ENCODE data around the gene TMEM131. TPM values are rescaled to one million over a fixed set of nuclear protein-coding genes. Genes with fewer than 3 reads are reported as not detected.
A peak's percentile ranks its signal among the peaks of the same experiment; 100 is the strongest.

Gene TMEM131
- total RNA-seq, 3 donors from 2014 or later: 58.3 to 110 (median 67.7) TPM

GRCh38 chr2:98016908-98017670 is 21.3 kb upstream of the TMEM131 start:
- ATAC-seq: peak; percentile 72
- H3K4me3 ChIP-seq: no peak overlapping the region
- intact Hi-C loops (cut with DNase I, micrococcal nuclease): no loop called here
- H3K4me1 ChIP-seq (ENCODE audit: low read depth): peaks cover 34% of the 10 kb centered on the region
- TF ChIP-seq CTCF (IDR thresholded peaks at IDR 0.05): no peak
- no peaks in the 10 kb centered on the region for H3K9me3 ChIP-seq
- H3K36me3 ChIP-seq (ENCODE audit: low read depth): no peaks in the 10 kb centered on the region
- DNase-seq: peak in 2 of 3 donors; percentile 55 to 79

GRCh38 chr2:98015671-98016070 is 19.9 kb upstream of the TMEM131 start:
- TF ChIP-seq CTCF (IDR thresholded peaks at IDR 0.05): no peak
- DNase-seq: no peak
- Histone ChIP-seq H3K9me3 (no peaks in the 10 kb centered on the region), H3K4me1 (ENCODE audit: low read depth) (peaks cover 20% of the 10 kb centered on the region), H3K4me3 (no peak overlapping the region), H3K36me3 (ENCODE audit: low read depth) (no peaks in the 10 kb centered on the region)
- no peak for ATAC-seq
- intact Hi-C loops (cut with DNase I, micrococcal nuclease): no loop called here

GRCh38 chr2:98014379-98014778 is 18.6 kb upstream of the TMEM131 start:
- DNase-seq: no peak
- H3K36me3 ChIP-seq (ENCODE audit: low read depth): no peaks in the 10 kb centered on the region
- H3K4me3 ChIP-seq: no peak overlapping the region
- no peak for ATAC-seq
- intact Hi-C loops (cut with DNase I, micrococcal nuclease): no loop called here
- no peaks in the 10 kb centered on the region for H3K9me3 ChIP-seq
- peaks cover 14% of the 10 kb centered on the region for H3K4me1 ChIP-seq (ENCODE audit: low read depth)
- TF ChIP-seq CTCF (IDR thresholded peaks at IDR 0.05): no peak

GRCh38 chr2:98013407-98014042 is 17.8 kb upstream of the TMEM131 start:
- Histone ChIP-seq H3K9me3 (no peaks in the 10 kb centered on the region), H3K4me3 (no peak overlapping the region), H3K4me1 (ENCODE audit: low read depth) (peaks cover 14% of the 10 kb centered on the region), H3K36me3 (ENCODE audit: low read depth) (no peaks in the 10 kb centered on the region)
- ATAC-seq (no peak), DNase-seq (no peak)
- intact Hi-C loops (cut with DNase I, micrococcal nuclease): no loop called here
- no peak for TF ChIP-seq CTCF (IDR thresholded peaks at IDR 0.05)

GRCh38 chr2:98012561-98012991 is 16.8 kb upstream of the TMEM131 start:
- peak; percentile 2 for ATAC-seq
- intact Hi-C loops (cut with DNase I, micrococcal nuclease): no loop called here

More at GRCh38 chr2:98012561-98012991, 16.8 kb upstream of the TMEM131 start:
- DNase-seq: no peak
- no peaks in the 10 kb centered on the region for H3K36me3 ChIP-seq (ENCODE audit: low read depth)
- H3K4me1 ChIP-seq (ENCODE audit: low read depth): peaks cover 8% of the 10 kb centered on the region
- no peak overlapping the region for H3K4me3 ChIP-seq
- no peak for TF ChIP-seq CTCF (IDR thresholded peaks at IDR 0.05)
- no peaks in the 10 kb centered on the region for H3K9me3 ChIP-seq
